NCI-H2081 treated with DMSO at 0.1 percent for 48 hours (cell line): ENCODE data around the gene PROSER3.

ENCODE experiments used
- DNase-seq: peaks from one replicate; lab custom pipeline; 2025; lab: John Stamatoyannopoulos, UW

Gene PROSER3

DNA sequence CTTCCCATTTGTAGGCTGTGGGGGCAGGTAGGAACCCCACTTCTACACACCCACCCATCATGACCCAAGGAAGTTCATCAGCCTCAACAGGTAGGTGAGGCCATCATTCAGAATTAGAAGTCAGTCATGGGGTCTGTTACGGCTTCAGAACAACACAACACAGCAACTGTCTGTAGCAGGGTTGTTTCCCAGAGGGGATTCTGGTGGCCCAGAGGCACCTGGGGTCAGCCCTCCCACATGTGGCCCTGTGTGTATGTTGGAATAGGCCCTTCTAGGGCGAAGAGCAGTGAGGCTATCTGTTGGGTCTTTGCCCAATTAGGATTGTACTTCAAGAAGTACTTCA lies 19.1 kb upstream of the PROSER3 start:
- DNase-seq: no peak

DNA sequence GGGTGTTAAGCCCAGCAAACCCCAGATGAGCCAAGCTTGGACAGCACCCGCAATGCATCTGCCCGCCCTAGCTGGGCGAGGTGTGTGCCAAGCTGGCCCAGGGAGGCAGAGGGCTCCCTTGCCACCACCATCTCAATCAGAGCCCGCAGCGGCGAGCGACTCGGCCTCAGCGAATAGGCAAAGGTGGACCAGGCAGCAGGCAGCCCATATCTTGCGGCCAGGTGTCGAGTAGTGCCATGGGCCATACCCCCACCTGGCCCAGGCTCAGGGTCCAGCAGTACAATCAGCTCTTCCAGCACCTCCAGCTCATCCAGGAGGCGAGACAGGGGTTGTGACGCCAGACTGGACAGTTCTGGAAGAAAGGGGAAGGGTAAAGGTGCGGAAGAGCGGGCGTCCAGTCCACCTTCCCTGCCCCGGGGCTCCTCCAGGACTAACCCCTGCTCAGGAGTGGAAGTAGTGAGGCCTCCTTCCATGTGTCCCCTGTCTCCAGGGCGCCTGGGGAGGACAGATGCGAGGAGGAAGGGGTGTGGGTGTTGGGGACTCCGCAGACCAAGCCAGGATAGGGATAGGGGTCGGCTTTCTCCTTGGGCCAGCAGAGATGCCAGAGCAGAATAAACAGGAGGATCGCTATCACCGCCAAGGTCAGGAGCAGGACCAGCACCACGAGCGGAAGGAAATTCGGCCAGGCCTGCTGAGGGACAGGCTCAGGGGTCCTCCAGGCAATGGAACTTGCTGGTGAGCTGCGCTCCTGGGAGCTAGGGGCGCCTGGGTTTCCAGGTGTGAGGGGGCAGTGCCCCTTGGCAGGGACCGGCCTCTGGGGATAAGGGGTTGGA lies 18.5 kb upstream of the PROSER3 start:
- DNase-seq: no peak

DNA sequence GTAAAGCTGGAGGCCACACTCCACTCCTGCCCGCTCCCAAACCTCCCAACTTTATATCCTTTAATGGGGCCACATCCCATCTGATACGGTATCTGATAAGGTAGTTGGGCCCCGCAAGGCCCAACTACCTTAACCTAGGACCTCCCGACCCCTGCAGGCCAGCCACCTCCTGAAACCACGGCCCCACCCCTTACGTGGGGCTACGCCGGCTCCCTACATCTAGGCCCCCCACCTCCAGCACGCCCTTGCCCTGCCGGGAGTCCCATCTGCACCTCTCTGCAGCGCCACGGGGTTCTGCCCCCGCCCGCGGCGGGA lies 17.9 kb upstream of the PROSER3 start:
- DNase-seq: no peak

DNA sequence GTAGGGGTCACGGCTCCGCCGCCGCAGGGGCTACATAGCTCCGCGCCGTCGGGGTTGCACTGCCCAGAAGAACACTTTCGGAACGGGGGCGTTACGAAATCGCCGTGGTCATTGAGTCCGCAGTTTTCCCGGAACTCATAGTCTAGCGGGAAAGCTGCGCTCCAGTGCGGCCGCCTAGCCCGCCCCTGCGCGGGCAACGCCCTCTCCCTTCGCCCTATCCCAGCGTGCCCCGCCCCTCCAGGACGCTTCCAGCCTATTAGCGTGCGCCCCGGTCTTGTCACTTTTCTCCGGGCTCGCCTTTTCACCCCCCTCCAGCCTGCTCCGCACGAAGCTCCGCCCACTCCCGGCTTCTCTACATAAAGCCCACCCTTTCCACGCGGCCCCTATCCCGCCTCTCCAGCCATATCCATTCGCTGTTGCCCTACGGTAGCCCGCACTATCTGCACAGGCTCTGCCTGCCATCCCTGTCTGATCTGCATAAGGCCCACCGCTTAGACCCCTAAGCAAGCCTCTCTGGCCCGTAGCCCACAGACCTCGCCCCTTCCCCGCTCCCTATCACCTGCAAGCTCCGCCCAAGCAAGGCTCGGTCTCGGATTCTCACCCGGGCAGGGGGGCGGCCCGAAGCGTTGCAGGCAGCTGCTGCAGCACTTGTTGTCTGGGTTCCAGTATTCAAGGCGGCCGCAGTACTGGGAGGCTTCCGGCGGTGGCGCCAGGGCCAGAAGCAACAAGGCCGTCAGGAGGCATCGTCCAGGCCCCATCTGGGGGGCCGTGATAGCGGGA lies 17.4 kb upstream of the PROSER3 start:
- DNase-seq: peak; percentile 89

DNA sequence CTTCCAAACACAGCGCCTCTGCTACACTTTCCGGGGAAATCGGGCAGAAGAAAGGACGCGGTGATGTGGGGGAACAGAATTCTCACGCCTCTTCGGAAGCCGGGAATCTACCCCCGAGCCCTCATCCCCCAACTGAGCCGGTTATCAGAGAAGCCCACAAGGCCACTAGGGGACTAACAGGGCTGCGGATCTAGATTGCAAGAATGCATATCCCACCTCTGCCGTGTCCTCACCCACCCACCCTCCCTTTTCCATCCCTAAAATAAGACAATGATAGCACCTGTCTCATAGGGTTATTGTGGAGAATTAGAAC lies 16.8 kb upstream of the PROSER3 start:
- no peak for DNase-seq

DNA sequence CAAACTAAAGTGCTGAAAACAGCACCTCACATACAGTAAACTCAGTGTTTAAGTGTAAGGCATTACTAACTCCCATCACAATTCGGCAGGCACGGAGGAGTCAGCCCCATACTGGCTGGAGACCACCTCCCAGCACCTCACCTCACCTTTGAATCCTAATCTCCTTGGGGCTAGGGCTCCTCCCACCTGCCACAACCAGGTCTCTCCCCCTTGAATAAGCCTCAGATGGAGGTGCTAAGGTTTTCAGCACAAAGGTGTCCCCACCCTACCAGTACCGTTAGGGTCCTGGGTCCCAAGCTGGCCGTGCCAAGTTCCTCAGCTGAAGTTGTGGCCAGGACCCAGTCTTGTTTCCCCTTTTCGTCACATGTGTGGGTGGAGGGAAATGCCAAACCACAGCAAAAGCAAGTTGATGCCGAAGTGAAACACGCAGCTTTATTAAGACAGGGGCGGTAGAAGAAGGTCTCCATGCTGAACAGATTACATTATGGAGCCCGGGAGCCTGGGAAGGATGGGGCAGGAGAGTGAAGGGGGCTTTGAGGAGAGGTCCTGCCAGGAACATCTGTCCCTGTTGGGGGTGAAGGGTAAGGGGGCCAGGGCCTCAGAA lies 15.8 kb upstream of the PROSER3 start, which contains the start of gene IGFLR1:
Gene IGFLR1 (minus strand): TSS at position 332 of the 604 bp plus-strand sequence. CDS start 1,272 bp downstream, outside the sequence.
- no peak for DNase-seq

DNA sequence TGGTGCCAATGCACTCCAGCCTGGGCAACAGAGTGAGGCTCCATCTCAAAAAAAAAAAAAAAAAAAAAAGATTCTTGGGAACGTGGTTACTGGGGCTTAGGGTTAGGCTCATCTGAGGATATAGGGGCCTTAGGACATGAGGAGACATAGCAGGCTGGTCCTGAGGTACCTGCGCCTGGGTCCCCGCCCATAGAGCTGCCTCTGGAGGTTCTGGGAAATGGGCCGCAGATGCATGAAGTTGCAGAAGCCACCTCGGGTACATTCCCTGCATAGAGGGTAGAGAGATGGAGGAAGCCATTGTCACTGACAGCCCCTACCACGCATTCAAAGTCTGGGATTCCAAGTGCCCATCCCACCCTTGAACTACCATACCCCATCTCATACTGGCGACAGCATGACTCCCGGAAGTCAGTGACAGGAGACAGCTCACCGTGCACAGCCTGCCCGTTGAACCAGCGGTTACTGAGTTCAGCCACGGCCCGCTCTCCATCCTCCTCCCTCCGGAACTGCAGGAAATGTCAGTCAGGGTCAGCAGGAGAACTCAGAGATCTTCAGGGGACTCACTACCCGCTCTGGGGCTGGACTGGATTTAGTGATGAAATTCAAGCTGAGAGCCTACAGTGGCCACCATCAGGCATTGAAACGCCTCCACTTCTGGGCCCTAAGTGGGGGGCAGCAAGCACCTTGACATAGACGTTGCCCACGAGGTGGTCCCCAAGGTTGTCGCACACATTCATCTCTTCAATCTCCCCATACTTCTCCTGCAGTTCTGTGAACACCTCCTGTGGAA lies 14.1 kb upstream of the PROSER3 start:
- DNase-seq: no peak

DNA sequence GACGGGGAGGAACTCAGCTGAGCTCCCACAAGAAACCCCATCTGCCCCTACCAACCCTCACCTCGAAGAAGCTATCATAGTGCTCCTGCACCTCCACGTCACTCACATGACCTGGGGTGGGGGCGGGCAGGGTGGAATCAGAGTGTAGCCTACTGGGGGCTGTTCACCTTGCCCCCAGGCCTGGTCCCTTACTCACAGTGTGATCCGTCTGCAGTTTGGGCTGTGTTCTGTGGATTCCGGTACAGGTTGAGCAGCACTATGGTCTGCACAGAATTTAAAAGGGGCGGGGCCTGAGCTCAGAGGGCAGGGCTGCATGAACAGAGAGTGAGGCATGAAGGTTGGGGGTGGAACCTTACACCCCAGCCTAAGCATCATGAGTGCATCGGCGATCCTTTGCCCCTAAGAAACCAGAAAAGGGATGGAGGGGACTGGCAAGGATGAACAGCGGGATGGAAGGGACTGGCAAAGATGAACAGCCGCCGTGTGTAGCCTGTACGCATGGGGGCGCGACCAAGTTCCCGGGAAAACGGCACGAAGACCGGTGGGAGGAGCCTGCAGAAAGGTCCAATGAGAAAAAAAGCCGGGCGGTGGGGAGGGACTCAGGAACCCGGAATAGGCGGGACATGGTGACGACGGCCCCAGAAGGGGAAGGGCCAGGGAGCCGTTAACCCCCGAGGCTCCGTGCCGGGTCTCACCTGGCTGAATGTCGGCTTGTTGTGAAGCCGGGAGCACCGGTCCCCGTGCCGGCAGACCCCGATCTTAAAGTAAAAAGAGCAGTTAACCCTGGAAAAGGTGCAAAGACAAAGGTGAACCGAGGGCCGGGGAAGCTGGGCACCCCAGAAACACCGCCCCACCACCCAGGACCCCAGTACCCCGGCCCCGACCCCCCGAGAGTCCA lies 13.3 kb upstream of the PROSER3 start:
- peak; percentile 68 for DNase-seq

DNA sequence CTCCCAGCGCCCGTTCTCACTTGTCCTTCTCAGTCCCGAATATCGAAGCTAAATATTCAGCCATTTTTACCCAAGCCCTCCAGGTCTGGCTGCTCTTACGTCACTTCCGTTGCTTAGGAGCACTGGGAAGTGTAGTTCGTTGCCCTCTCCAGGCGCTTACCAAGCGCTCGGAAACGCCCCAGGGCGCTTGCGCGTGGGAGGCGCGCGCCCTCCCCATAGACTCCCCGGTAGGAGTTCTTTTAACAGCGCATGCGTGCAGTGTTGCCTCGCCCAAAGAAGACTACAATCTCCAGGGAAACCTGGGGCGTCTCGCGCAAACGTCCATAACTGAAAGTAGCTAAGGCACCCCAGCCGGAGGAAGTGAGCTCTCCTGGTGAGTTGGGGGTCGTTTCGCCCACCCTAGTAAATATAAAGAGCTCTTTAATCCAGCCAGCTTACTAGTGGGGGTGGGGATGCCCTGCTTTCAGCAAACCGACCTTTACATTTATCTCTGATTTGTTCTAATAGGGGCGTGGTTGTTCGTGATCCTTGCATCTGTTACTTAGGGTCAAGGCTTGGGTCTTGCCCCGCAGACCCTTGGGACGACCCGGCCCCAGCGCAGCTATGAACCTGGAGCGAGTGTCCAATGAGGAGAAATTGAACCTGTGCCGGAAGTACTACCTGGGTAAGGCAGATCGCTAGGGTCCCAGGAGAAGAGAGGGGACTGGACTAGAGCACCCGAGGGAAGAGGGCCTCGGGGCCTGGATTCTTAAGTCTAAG lies 12.5 kb upstream of the PROSER3 start, which contains the start of the genes PSENEN and U2AF1L4:
Gene PSENEN (plus strand): TSS at position 324 of the 759 bp plus-strand sequence. CDS start 280 bp downstream, at position 604.
Gene U2AF1L4 (minus strand): TSS at position 91 of the 759 bp plus-strand sequence. CDS start 27 bp downstream, at position 64.
- peak; percentile 90 for DNase-seq

DNA sequence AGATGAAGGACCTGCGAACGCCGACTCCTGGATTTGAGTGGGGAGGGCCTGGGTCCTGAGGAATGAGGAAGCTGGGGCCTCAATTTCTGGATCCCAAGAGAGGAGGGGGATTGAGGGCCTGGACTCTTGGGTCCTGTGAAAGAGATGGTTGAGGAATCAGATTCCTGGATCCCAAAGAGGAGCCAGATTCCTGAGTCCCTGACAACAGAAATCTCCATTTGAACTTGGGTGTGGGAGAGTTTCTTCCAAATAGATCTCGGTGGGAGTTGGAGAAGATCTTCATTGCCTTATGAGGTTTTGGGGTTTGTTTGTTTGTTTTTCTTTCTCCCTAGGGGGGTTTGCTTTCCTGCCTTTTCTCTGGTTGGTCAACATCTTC lies 11.9 kb upstream of the PROSER3 start:
- DNase-seq: no peak

DNA sequence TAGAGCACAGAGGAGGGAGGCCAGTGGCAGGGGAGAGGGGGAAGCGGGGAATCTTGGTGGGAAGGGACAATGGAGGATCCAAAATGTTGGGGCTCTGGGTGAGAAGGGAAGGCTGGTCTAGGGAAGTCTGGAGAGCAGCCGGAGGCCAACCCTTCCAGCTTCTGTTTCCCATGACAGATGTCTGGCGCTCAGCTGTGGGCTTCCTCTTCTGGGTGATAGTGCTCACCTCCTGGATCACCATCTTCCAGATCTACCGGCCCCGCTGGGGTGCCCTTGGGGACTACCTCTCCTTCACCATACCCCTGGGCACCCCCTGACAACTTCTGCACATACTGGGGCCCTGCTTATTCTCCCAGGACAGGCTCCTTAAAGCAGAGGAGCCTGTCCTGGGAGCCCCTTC lies 11.4 kb upstream of the PROSER3 start:
- DNase-seq: no peak

DNA sequence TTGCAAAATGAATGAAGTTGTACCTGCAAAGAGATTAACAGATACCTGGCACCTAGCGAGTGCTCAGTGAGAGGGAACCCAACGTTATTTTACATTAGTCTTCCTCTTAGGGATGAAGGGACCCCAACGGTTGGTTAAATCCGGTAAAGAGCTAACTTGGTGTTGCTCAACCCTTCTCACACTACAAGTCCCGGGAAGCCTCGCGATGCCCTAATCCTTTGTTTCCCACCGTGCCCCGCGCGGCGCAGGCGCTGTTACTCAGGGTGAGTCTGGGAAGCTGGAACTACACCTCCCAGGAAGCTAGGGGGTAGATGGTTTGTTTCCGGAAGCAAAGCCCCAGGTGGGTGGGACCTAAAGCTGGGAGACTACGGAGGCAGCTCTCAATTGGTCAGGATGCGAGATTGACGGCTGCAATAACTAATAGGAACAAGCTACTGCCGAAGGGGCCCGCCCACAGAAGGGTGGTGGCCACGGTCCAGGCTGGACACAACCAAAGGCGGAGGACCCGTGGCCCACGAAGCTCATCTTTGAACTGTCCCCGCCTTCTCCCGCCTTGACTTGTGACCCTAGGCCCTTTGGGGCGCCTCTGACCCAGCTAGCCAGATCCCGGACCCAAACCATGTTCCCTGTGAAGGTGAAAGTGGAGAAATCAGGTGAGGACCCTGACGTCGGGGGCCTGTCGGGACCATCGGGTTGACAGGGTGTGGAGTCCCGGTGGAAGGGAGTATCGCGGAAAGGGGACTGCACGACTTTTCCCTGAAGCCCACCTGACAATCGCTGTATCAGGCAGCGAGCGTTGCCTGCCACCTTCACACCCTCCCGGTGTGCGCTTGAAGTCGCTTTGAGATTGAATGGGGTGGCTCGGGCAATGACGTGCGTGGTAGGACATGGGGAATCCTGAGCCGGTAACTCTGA lies 9.6 kb upstream of the PROSER3 start, which contains the start of gene LIN37:
Gene LIN37 (plus strand): TSS at position 471 of the 915 bp plus-strand sequence. CDS start 149 bp downstream, at position 620.
- peak; percentile 93 for DNase-seq

DNA sequence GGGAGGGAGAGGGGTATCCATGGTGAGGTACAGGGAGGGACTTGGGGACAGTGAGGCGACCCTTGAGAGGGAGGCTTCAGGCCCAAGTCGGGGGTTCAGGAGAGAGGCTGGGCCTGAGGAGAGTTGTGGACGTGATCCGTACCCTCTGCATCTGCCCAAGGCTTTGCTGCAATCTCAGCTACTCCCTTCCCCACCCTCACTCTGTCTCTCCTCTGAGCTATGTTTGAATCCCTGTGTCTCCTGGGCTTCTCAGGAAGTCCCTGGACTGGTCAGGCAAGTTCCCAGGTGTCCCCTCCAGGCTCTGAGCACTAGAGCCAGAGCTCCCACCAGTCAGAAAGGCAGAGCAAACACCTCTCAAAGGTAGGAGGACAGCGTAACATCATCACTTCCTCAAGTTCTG lies 7.8 kb upstream of the PROSER3 start:
- no peak for DNase-seq

DNA sequence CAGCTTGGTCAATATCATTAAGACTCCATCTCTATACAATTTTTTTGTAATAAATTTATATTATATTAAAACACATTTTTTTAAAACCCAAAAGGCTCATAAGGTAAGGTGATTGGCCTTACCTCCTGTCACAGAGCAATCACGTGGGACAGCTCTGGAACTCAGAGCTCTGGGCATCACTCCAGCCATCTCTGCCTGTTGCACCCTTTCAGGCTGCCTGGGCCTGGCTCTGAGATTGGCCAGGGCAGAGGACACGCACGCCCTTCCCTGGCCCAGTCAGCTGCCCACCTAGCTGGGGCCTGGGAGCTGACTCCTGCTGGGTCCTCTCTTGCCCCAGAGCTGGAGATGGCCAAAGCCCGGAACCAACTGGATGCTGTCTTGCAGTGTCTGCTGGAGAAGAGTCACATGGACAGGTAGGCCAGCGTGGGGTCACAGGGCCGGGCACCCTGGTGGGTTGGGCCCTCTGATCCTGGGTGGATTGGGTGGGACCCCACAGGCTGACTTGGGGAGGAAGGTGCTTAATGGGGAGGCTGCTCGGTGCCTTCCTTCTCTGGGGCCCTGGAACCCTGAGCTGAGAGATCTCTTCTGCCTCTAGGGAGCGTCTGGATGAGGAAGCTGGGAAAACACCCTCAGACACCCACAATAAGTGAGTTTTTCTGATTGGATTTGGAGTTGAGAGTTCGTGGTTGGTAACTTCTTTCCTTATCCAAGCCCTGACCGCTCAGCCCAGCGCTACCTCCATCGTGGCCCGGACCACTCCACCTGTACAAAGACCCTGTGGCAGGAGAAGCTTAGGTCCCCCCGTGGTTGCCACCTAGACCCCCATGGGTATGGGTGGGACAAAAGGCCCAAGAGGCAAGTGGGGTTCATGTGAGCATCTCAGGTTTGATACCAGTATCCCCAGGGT lies 5.9 kb upstream of the PROSER3 start:
- DNase-seq: no peak

DNA sequence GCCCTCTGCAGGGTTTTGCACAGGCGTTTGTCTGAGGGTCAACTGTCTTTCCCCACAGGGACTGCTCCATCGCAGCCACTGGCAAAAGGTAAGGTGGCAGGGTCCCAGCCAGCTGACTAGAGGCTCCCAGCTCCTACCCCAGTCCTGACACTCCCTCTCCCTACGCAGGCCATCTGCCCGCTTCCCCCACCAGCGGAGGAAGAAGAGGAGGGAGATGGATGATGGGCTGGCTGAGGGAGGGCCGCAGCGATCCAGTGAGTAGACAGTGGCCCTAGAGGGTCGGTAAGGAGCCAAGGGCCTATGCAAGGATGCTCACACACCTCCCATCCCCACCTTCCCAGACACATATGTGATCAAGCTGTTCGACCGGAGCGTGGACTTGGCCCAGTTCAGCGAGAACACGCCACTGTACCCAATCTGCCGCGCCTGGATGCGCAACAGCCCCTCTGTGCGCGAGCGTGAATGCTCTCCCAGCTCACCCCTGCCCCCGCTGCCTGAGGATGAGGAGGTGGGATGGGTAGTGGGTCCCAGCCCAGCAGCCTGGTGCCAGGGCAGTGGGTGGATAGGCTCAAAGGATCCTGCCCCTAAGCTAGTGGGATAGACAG lies 5.1 kb upstream of the PROSER3 start:
- no peak for DNase-seq

DNA sequence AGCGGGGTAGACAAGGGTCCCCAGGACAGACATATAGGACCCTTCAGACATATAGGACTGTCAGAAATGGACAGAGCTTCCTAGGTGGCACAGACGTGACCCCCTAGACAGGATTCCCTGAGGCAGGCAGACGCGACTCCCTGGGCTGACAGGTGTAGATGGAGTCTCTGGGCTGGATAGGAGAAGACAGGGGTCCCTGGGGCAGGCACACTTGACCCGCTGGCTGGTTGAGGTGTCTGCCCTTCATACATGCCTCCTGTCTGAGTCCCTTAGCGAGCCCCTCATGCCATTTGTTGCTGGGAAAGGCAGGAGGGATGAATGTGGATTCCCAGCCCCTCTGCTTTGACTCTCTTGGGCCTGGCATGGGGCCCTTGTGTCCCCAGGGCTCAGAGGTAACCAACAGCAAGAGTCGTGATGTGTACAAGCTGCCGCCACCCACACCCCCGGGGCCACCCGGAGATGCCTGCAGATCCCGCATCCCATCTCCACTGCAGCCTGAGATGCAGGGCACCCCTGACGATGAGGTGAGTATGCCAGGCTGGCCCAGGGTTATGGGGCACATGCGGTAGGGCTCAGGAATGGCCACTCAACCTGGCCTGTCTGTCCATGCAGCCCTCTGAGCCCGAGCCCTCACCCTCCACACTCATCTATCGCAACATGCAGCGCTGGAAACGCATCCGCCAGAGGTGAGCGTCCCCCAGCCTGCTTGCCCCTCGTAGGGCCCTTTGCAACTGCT lies 4.2 kb upstream of the PROSER3 start:
- no peak for DNase-seq
